C4-2B (cell line): ENCODE measurements around the gene ZNF280A.
"Not testable (repeated sequence)": the region's sequence is repeated elsewhere in the genome, so short reads cannot be mapped to it uniquely, and the experiment has no call there.

Source experiments
- CTCF ChIP-seq: fragments of 450-650 bp; conservative IDR thresholded peaks from 2 replicates; pipeline ENCODE4 v1.5.1; 2017; ENCODE audit warnings: mild to moderate bottlenecking
- ZFX ChIP-seq: fragments of 450-650 bp; IDR thresholded peaks from 2 replicates; pipeline ENCODE4 v1.6.1; 2017

GRCh38 chr22:22491589-22491988, 28.5 kb downstream of the ZNF280A start:
- TF ChIP-seq CTCF, ZFX: not testable (repeated sequence)
